NCI-H526 treated with DMSO at 0.1 percent for 48 hours (cell line): ENCODE results near the gene SLC25A34.
A peak's percentile ranks its signal among the peaks of the same experiment; 100 is the strongest.
"Not testable (repeated sequence)": the region's sequence is repeated elsewhere in the genome, so short reads cannot be mapped to it uniquely, and the experiment has no call there.

Experiments
- DNase-seq: peaks from one replicate; lab custom pipeline; 2025; lab: John Stamatoyannopoulos, UW

Gene SLC25A34

GRCh38 chr1:15736038-15736891 lies at the start of gene SLC25A34:
TSS of gene SLC25A34 (plus strand) at chr1:15736258. CDS start at chr1:15736486, 228 bp downstream.
- peak; percentile 21 for DNase-seq

GRCh38 chr1:15687446-15687845 lies 48.6 kb upstream of the SLC25A34 start:
- DNase-seq: no peak

GRCh38 chr1:15690317-15690716 lies 45.7 kb upstream of the SLC25A34 start:
- no peak for DNase-seq

- DNase-seq: no peak
These were observed 44.5 kb upstream of the SLC25A34 start for GRCh38 chr1:15691434-15692032.

GRCh38 chr1:15692121-15692682 lies 43.9 kb upstream of the SLC25A34 start:
- DNase-seq: no peak

GRCh38 chr1:15693371-15693770 lies 42.7 kb upstream of the SLC25A34 start:
- no peak for DNase-seq

GRCh38 chr1:15696956-15697521 lies 39.0 kb upstream of the SLC25A34 start:
- DNase-seq: no peak

- no peak for DNase-seq
These were observed 37.9 kb upstream of the SLC25A34 start for GRCh38 chr1:15698201-15698600.

GRCh38 chr1:15699321-15699720 lies 36.7 kb upstream of the SLC25A34 start:
- DNase-seq: not testable (repeated sequence)

- DNase-seq: no peak
These were observed 35.5 kb upstream of the SLC25A34 start for GRCh38 chr1:15700508-15700907.

GRCh38 chr1:15701784-15702183 lies 34.3 kb upstream of the SLC25A34 start:
- no peak for DNase-seq

- DNase-seq: no peak
These were observed 33.1 kb upstream of the SLC25A34 start for GRCh38 chr1:15702722-15703550.

GRCh38 chr1:15703562-15703961 lies 32.5 kb upstream of the SLC25A34 start:
- no peak for DNase-seq

- no peak for DNase-seq
These were observed 31.4 kb upstream of the SLC25A34 start for GRCh38 chr1:15704526-15705183.

GRCh38 chr1:15705184-15705566 lies 30.9 kb upstream of the SLC25A34 start:
- no peak for DNase-seq

- DNase-seq: no peak
These were observed 29.3 kb upstream of the SLC25A34 start for GRCh38 chr1:15706751-15707150.

GRCh38 chr1:15707239-15707925 lies 28.7 kb upstream of the SLC25A34 start:
- DNase-seq: no peak

GRCh38 chr1:15708486-15709137 lies 27.4 kb upstream of the SLC25A34 start:
- DNase-seq: no peak

GRCh38 chr1:15709226-15709625 lies 26.8 kb upstream of the SLC25A34 start:
- no peak for DNase-seq

GRCh38 chr1:15712168-15712567 lies 23.9 kb upstream of the SLC25A34 start:
- DNase-seq: no peak
